HG02759 (cell line): Measurements from ENCODE around the gene HSPG2.

ENCODE experiments used
- ATAC-seq: cut with Tn5 transposase; IDR thresholded peaks from one replicate; pipeline ENCODE4 v1.9.1; 2021; ENCODE audit warnings: mild to moderate bottlenecking, moderate library complexity; ENCODE audit not compliant: unreplicated experiment

The HSPG2 gene

GRCh38 chr1:21849909-21850576 lies 87.1 kb downstream of the HSPG2 start:
- ATAC-seq, result no peak

- no peak for ATAC-seq
These were observed 88.5 kb downstream of the HSPG2 start for GRCh38 chr1:21848524-21849174.

GRCh38 chr1:21847223-21848205 lies 89.6 kb downstream of the HSPG2 start:
- ATAC-seq, result no peak

GRCh38 chr1:21845646-21846641 lies 91.2 kb downstream of the HSPG2 start:
- ATAC-seq, result no peak

GRCh38 chr1:21843996-21844395 lies 93.1 kb downstream of the HSPG2 start:
- ATAC-seq, result no peak

GRCh38 chr1:21843208-21843607 lies 93.9 kb downstream of the HSPG2 start:
- ATAC-seq, result no peak

GRCh38 chr1:21842606-21843162 lies 94.4 kb downstream of the HSPG2 start:
- ATAC-seq, result no peak

GRCh38 chr1:21841852-21842466 lies 95.2 kb downstream of the HSPG2 start:
- no peak for ATAC-seq

GRCh38 chr1:21840981-21841380 lies 96.1 kb downstream of the HSPG2 start:
- ATAC-seq, result no peak

GRCh38 chr1:21839337-21840037 lies 97.6 kb downstream of the HSPG2 start:
- no peak for ATAC-seq

- ATAC-seq, result no peak
These were observed 98.6 kb downstream of the HSPG2 start for GRCh38 chr1:21838359-21839157.

GRCh38 chr1:21837476-21837875 lies 99.6 kb downstream of the HSPG2 start:
- ATAC-seq, result no peak

GRCh38 chr1:21836729-21837128 lies 100.4 kb downstream of the HSPG2 start:
- ATAC-seq, result no peak

- no peak for ATAC-seq
These were observed 101.1 kb downstream of the HSPG2 start for GRCh38 chr1:21836010-21836409.

GRCh38 chr1:21834666-21835065 lies 102.4 kb downstream of the HSPG2 start:
- ATAC-seq, result no peak

GRCh38 chr1:21834094-21834493 lies 103.0 kb downstream of the HSPG2 start:
- ATAC-seq, result no peak

- no peak for ATAC-seq
These were observed 103.6 kb downstream of the HSPG2 start for GRCh38 chr1:21833392-21833976.

- no peak for ATAC-seq
These were observed 105.6 kb downstream of the HSPG2 start for GRCh38 chr1:21831454-21831970.
